ENCODE measurements around the gene ABHD11.
A peak's percentile ranks its signal among the peaks of the same experiment; 100 is the strongest.

The ABHD11 gene

GRCh38 chr7:73704640-73705550 is 33.7 kb downstream of the ABHD11 start:
- no peak overlapping the region for H3K4me3 ChIP-seq (ENCODE audit: low read depth, low read length)
- DNase-seq (ENCODE audit: low read depth) = peak; percentile 70

- H3K4me3 ChIP-seq (ENCODE audit: low read depth, low read length) = peak overlapping the region; percentile 9
- DNase-seq (ENCODE audit: low read depth) = no peak
These were observed 34.6 kb downstream of the ABHD11 start for GRCh38 chr7:73703757-73704639.

- H3K4me3 ChIP-seq (ENCODE audit: low read depth, low read length) = peak overlapping the region; percentile 9
These were observed 35.4 kb downstream of the ABHD11 start for GRCh38 chr7:73703225-73703624.

GRCh38 chr7:73702665-73703064 is 35.9 kb downstream of the ABHD11 start:
- H3K4me3 ChIP-seq (ENCODE audit: low read depth, low read length) = no peak overlapping the region
- DNase-seq (ENCODE audit: low read depth) = no peak

More at GRCh38 chr7:73703225-73703624, 35.4 kb downstream of the ABHD11 start:
- no peak for DNase-seq (ENCODE audit: low read depth)

GRCh38 chr7:73702226-73702625 is 36.4 kb downstream of the ABHD11 start:
- DNase-seq (ENCODE audit: low read depth) = no peak
- no peak overlapping the region for H3K4me3 ChIP-seq (ENCODE audit: low read depth, low read length)

- no peak overlapping the region for H3K4me3 ChIP-seq (ENCODE audit: low read depth, low read length)
- no peak for DNase-seq (ENCODE audit: low read depth)
These were observed 37.1 kb downstream of the ABHD11 start for GRCh38 chr7:73701357-73701995.

- DNase-seq (ENCODE audit: low read depth) = no peak
- H3K4me3 ChIP-seq (ENCODE audit: low read depth, low read length) = no peak overlapping the region
These were observed 37.9 kb downstream of the ABHD11 start for GRCh38 chr7:73700581-73701134.

GRCh38 chr7:73700069-73700423 is 38.6 kb downstream of the ABHD11 start:
- no peak overlapping the region for H3K4me3 ChIP-seq (ENCODE audit: low read depth, low read length)
- no peak for DNase-seq (ENCODE audit: low read depth)

GRCh38 chr7:73699370-73700068 is 39.1 kb downstream of the ABHD11 start:
- no peak overlapping the region for H3K4me3 ChIP-seq (ENCODE audit: low read depth, low read length)

GRCh38 chr7:73698410-73698809 is 40.2 kb downstream of the ABHD11 start:
- no peak for DNase-seq (ENCODE audit: low read depth)
- H3K4me3 ChIP-seq (ENCODE audit: low read depth, low read length) = no peak overlapping the region

More at GRCh38 chr7:73699370-73700068, 39.1 kb downstream of the ABHD11 start:
- no peak for DNase-seq (ENCODE audit: low read depth)

- no peak for DNase-seq (ENCODE audit: low read depth)
- no peak overlapping the region for H3K4me3 ChIP-seq (ENCODE audit: low read depth, low read length)
These were observed 42.2 kb downstream of the ABHD11 start for GRCh38 chr7:73696372-73696771.

GRCh38 chr7:73690646-73691045 is 48.0 kb downstream of the ABHD11 start:
- DNase-seq (ENCODE audit: low read depth) = no peak
- H3K4me3 ChIP-seq (ENCODE audit: low read depth, low read length) = no peak overlapping the region

- no peak for DNase-seq (ENCODE audit: low read depth)
- no peak overlapping the region for H3K4me3 ChIP-seq (ENCODE audit: low read depth, low read length)
These were observed 50.3 kb downstream of the ABHD11 start for GRCh38 chr7:73688288-73688687.

Measured in skeletal muscle cell (primary cell).